Measurements from ENCODE around the gene MAD1L1.

Gene MAD1L1

DNA sequence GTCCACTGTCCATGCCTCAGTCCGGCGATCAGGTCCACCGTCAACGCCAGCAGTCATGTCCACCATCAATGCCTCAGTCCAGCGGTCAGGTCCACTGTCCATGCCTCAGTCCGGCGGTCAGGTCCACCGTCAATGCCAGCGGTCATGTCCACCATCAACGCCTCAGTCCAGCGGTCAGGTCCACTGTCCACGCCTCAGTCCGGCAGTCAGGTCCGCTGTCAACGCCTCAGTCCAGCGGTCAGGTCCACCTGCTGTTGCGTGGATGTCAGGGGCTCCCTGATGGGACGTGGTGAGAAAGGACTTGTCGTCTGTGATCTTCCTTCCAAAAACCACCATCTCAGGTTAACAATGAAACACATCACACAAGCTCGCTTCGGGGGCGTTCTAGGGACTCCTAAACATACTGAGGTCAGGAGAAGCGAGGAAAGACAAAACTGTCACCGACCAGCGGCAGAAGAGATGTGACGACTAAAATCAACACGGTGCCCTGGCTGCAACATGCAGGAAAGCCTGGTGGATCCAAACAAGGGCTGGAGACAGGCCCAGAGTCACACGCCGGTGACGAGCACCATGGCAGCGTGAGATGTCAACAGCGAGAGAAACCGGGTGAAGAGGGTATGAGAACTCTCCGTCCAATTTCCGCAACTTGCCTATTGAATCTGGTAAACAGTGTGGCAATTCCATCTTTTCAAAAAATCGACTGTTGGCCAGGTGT, 264.2 kb downstream of the MAD1L1 start:
- no peak for DNase-seq (ENCODE audit: low read depth)

- no peak for DNase-seq (ENCODE audit: low read depth)
Measured at GRCh38 chr7:1967512-1968396, 265.0 kb downstream of the MAD1L1 start.

- DNase-seq (ENCODE audit: low read depth), result no peak
Measured at GRCh38 chr7:1966631-1967200, 266.0 kb downstream of the MAD1L1 start.

GRCh38 chr7:1965579-1966294, 267.0 kb downstream of the MAD1L1 start:
- no peak for DNase-seq (ENCODE audit: low read depth)

GRCh38 chr7:1964913-1965578, 267.7 kb downstream of the MAD1L1 start:
- DNase-seq (ENCODE audit: low read depth), result no peak

DNA sequence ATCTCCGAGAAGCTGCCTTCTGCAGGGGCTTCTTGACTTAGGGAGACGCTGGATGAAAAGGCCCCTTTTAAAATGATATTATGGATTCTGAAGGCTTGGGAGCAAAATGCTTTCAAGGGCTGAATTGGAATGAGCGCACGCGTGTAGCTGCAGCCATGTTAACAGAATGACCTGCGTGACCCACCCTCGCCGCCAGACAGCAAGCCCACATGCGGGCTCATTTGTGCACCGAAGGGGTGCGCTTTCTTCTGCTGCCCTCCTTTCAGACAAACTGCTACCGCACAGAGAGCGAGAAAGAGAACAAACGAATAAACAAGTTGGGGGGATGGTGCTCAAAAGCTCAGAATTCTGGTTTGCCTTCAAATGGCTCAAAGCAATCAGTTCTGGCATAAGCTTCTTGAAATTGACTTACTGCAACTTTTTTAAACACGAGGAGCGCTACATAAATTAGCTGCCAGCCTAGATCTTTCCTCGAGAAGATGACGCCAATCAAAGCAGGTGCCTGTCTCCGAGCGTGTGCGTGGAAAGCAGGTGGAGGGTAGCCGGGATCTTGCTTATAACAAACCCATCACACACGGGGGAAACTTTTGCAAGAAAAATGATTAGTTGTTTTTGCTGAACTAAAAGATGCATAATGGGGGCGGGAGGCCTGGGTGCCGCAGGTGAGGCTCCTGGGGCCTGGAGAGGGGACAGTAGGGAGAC, 268.4 kb downstream of the MAD1L1 start:
- DNase-seq (ENCODE audit: low read depth), result no peak

- no peak for DNase-seq (ENCODE audit: low read depth)
Measured at GRCh38 chr7:1963575-1963974, 269.2 kb downstream of the MAD1L1 start.

- DNase-seq (ENCODE audit: low read depth), result peak; percentile 30
Measured at GRCh38 chr7:1961701-1962276, 271.0 kb downstream of the MAD1L1 start.

GRCh38 chr7:1959305-1959704, 273.4 kb downstream of the MAD1L1 start:
- no peak for DNase-seq (ENCODE audit: low read depth)

DNA sequence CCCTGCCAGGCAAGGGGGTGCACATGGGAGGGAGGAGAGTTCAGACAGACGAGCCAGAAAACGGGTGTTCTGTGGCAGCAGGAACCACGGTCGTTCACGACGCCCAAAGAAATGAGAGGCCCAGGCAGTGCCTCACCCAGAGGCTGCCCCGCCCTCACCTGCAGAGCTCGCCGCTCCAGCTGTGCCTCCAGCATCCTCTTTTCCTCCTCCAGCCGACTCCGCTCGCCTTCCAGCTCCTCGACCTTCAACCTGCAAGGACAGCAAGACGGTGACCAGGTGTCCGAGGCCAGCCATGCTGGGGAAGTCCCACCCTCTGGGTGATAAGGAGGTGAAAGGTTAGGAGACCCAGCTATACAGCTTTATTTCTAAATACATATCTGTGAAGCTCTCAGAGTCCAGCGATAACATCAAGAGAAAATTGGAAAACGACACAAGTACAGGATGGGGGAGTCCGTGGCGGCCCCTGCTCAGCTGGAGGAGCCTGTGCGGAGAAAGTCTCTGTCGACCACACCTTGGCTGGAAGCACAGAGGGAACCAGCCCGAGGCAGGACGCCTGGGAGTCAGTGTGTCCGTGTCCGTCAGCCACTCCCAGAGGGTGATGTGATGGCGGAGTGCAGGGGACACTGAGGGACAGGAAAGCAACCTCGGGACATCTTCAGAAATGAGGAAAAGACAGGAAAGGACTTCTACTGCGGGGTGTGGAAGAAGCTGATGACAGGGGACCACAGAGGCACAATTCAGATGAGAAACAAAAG, 275.1 kb downstream of the MAD1L1 start:
- no peak for DNase-seq (ENCODE audit: low read depth)

DNA sequence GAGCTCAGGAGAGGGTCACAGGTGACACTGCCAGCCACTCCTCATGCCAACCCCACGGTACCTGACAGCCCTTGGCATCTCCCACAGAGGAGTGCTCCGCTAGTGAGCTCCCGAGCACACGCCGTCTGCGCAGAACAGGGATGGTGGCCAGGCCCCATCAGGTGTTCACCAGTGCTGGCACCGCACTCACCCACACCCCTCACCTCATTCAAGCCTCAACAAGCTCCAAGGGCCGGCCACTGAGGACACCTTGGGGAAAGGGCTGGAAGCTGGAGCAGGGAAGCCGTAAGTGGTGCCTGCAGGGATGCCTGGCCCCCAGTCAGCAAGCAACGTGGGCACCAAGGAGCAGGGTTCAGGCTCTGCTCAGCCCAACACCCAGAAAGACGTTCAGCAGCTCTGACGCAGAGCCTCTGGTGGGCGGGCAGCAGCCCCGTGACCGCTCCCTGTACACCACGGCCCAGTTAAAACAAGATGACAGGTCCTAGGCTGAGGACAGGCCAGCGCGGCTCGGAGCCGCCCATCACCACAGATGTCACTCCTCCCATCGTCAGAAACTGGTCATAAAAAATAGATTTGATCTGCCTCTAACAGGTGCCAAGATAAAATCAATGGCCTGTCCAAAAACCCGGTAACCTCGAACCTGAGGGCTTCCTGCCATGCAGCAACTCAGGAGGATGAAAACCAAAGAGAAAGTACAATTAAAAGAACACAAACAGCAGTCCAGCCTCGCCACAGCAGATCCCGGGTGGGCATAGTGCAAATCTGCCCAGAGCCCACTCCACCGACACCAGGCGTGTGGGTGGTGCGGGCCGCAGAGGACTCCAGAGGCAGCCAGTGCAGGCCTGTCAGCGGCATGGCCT, 275.9 kb downstream of the MAD1L1 start:
- DNase-seq (ENCODE audit: low read depth), result no peak

DNA sequence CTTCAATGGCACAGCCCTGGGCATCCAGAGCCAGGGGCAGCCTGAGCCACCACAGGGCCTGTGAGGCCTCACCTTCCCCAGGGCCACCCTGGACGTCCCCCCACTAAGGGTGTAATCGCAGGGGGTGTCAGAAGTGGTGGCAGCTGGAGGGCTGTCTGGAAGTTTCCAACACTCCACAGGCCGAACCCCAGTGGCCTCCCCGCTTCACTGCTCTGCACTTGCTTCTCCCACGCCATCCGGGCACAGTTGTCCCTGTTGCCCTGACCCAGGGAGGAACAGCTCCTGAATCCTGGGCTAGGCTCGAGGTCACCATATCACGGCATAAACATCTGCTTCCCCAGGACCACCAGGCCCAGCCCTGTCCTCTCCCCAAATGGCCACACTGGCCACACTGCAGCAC, 276.6 kb downstream of the MAD1L1 start:
- DNase-seq (ENCODE audit: low read depth), result no peak

- DNase-seq (ENCODE audit: low read depth), result no peak
Measured at GRCh38 chr7:1954366-1955004, 278.3 kb downstream of the MAD1L1 start.

- DNase-seq (ENCODE audit: low read depth), result no peak
Measured at GRCh38 chr7:1953199-1954190, 279.2 kb downstream of the MAD1L1 start.

- DNase-seq (ENCODE audit: low read depth), result no peak
Measured at GRCh38 chr7:1952781-1953180, 280.0 kb downstream of the MAD1L1 start.

GRCh38 chr7:1952169-1952760, 280.5 kb downstream of the MAD1L1 start:
- no peak for DNase-seq (ENCODE audit: low read depth)

- no peak for DNase-seq (ENCODE audit: low read depth)
Measured at GRCh38 chr7:1951600-1951999, 281.1 kb downstream of the MAD1L1 start.
